Liver (tissue), 9 donors: ENCODE measurements around the gene N4BP2. TPM values are rescaled to one million over a fixed set of nuclear protein-coding genes. Genes with fewer than 3 reads are reported as not detected.

Experiments
- DNase-seq: peaks from one replicate; pipeline ENCODE4 v3.0.0-alpha.2; 2017; ENCODE audit warnings: low spot score
- H3K27ac ChIP-seq, 2 donors: one replicate each; pipeline ENCODE4 v1.7.0; 2013; ENCODE audit warnings: inconsistent platforms in 2 of 2, low read length in 2 of 2, control low read depth in 1 of 2, low read depth in 1 of 2, mild to moderate bottlenecking in 1 of 2
- H3K27me3 ChIP-seq, 4 donors: one replicate each; pipeline versions ENCODE4 v1.6.1 to v1.7.0; 2013; ENCODE audit warnings: low read length in 3 of 4, inconsistent platforms in 1 of 4, mild to moderate bottlenecking in 1 of 4, moderate library complexity in 1 of 4; ENCODE audit not compliant: control insufficient read depth in 4 of 4, insufficient read depth in 4 of 4
- H3K36me3 ChIP-seq, 4 donors: one replicate each; pipeline versions ENCODE4 v1.6.1 to v1.7.0; 2013; ENCODE audit warnings: low read length in 3 of 4, mild to moderate bottlenecking in 3 of 4, low read depth in 1 of 4, moderate library complexity in 1 of 4; ENCODE audit not compliant: control insufficient read depth in 4 of 4, insufficient read depth in 3 of 4
- H3K4me1 ChIP-seq, 4 donors: one replicate each; pipeline versions ENCODE4 v1.6.1 to v1.7.0; 2013; ENCODE audit warnings: low read length in 3 of 4, mild to moderate bottlenecking in 3 of 4, moderate library complexity in 1 of 4; ENCODE audit not compliant: control insufficient read depth in 4 of 4, insufficient read depth in 4 of 4
- H3K4me3 ChIP-seq, 3 donors: one replicate each; pipeline versions ENCODE4 v1.6.1 to v1.7.0; 2013; ENCODE audit warnings: low read length in 3 of 3, control low read depth in 1 of 3, low read depth in 1 of 3, mild to moderate bottlenecking in 1 of 3
- H3K9ac ChIP-seq, 2 donors: one replicate each; pipeline ENCODE4 v1.7.0; 2013; ENCODE audit warnings: low read length in 2 of 2, mild to moderate bottlenecking in 2 of 2, moderate library complexity in 2 of 2, control low read depth in 1 of 2, low read depth in 1 of 2
- H3K9me3 ChIP-seq, 4 donors: one replicate each; pipeline versions ENCODE4 v1.6.1 to v1.7.0; 2013; ENCODE audit warnings: low read length in 3 of 4; ENCODE audit not compliant: control insufficient read depth in 4 of 4
- ATF3 ChIP-seq: IDR thresholded peaks from 2 replicates; pipeline ENCODE4 v1.6.1; 2016; ENCODE audit warnings: antibody characterized with exemption
- CTCF ChIP-seq: fragments of 150-350 bp; IDR thresholded peaks from 2 replicates; pipeline ENCODE4 v1.5.1; 2017; ENCODE audit warnings: improper control_type of control experiment, low read depth, low read length; ENCODE audit not compliant: missing input control
- EGR1 ChIP-seq, 2 donors: IDR thresholded peaks; 2 replicates each; pipeline ENCODE4 v1.6.1; 2016 to 2018; ENCODE audit warnings: antibody characterized with exemption in 2 of 2, low read depth in 2 of 2
- FOXA1 ChIP-seq: IDR thresholded peaks from 2 replicates; pipeline ENCODE4 v1.6.1; 2016; ENCODE audit warnings: antibody characterized with exemption
- FOXA2 ChIP-seq: IDR thresholded peaks from 2 replicates; pipeline ENCODE4 v1.6.1; 2016; ENCODE audit warnings: antibody characterized with exemption
- GABPA ChIP-seq, 2 donors: IDR thresholded peaks in 1 of 2; conservative IDR thresholded peaks in 1 of 2; 2 replicates each; pipeline ENCODE4 v1.6.1; 2016; ENCODE audit warnings: antibody characterized with exemption in 2 of 2, mild to moderate bottlenecking in 1 of 2, moderate library complexity in 1 of 2
- HNF4A ChIP-seq, 2 donors: conservative IDR thresholded peaks; 2 replicates each; pipeline ENCODE4 v1.6.1; 2016; ENCODE audit warnings: antibody characterized with exemption in 2 of 2, mild to moderate bottlenecking in 2 of 2
- HNF4G ChIP-seq: IDR thresholded peaks from 2 replicates; pipeline ENCODE4 v1.6.1; 2016; ENCODE audit warnings: antibody characterized with exemption
- JUND ChIP-seq, 2 donors: IDR thresholded peaks; 2 replicates each; pipeline ENCODE4 v1.6.1; 2016; ENCODE audit warnings: antibody characterized with exemption in 2 of 2
- MAX ChIP-seq: IDR thresholded peaks from 2 replicates; pipeline ENCODE4 v1.6.1; 2016; ENCODE audit warnings: antibody characterized with exemption
- NR2F2 ChIP-seq: IDR thresholded peaks from 2 replicates; pipeline ENCODE4 v1.6.1; 2016; ENCODE audit warnings: antibody characterized with exemption
- RAD21 ChIP-seq, 2 donors: IDR thresholded peaks; 2 replicates each; pipeline ENCODE4 v1.6.1; 2016; ENCODE audit warnings: antibody characterized with exemption in 2 of 2, mild to moderate bottlenecking in 2 of 2
- REST ChIP-seq: IDR thresholded peaks from 2 replicates; pipeline ENCODE4 v1.6.1; 2016; ENCODE audit warnings: antibody characterized with exemption, mild to moderate bottlenecking
- RXRA ChIP-seq, 2 donors: IDR thresholded peaks; 2 replicates each; pipeline ENCODE4 v1.6.1; 2017 to 2018; ENCODE audit warnings: antibody characterized with exemption in 2 of 2, mild to moderate bottlenecking in 1 of 2
- SP1 ChIP-seq: IDR thresholded peaks from 2 replicates; pipeline ENCODE4 v1.6.1; 2018; ENCODE audit warnings: antibody characterized with exemption, mild to moderate bottlenecking
- TAF1 ChIP-seq: conservative IDR thresholded peaks from 2 replicates; pipeline ENCODE4 v1.6.1; 2016; ENCODE audit warnings: antibody characterized with exemption, mild to moderate bottlenecking
- YY1 ChIP-seq: IDR thresholded peaks from 2 replicates; pipeline ENCODE4 v1.6.1; 2016; ENCODE audit warnings: antibody characterized with exemption, mild to moderate bottlenecking
- ZBTB33 ChIP-seq: IDR thresholded peaks from 2 replicates; pipeline ENCODE4 v1.6.1; 2016; ENCODE audit warnings: antibody characterized with exemption
- WGBS: extraction: QIAGEN DNeasy Blood & Tissue Kit; methylation state at CpG from one replicate; pipeline ENCODE4 v1.1.7; 2013; 5-methylcytosine and 5-hydroxymethylcytosine counted together
- polyA plus RNA-seq, 2 donors: library from polyadenylated mRNA; stranded (reverse) in 1 of 2; unstranded in 1 of 2; fragments of 200-250 nt in 1 of 2; fragments of >200 nt in 1 of 2; fragmentation: Nextera tagmentation in 1 of 2; extraction: Ambion mirVana in 1 of 2; gene quantifications; one replicate each; pipeline versions ENCODE4 v1.2.1 to v1.2.3, GENCODE V29; 2013 to 2015
- total RNA-seq, 2 donors: library from RNA; depleted of rRNA; stranded (reverse); fragments of >200 nt; gene quantifications; one replicate each; pipeline ENCODE4 v1.2.3, GENCODE V29; 2014
- donor health status: healthy.
- donor health status: healthy.
- donor health status: healthy.
- donor health status: healthy.
- donor health status: healthy.

Gene N4BP2
- total and polyA plus RNA-seq, 4 donors = 2.3 to 19.9 (median 11.0) TPM

GRCh38 chr4:40157436-40157835, 100.8 kb downstream of the N4BP2 start:
- whole genome bisulfite sequencing = 47% methylated on average over 4 of the region's 4 CpGs
- no peaks in the 10 kb centered on the region for H3K27me3 ChIP-seq
- no peaks in the 10 kb centered on the region for H3K36me3 ChIP-seq
- H3K4me1 ChIP-seq = peaks cover 0 to 4% (median 0%) of the 10 kb centered on the region in 4 donors
- H3K9ac ChIP-seq = no peak overlapping the region
- H3K9me3 ChIP-seq = no peaks in the 10 kb centered on the region
- TF ChIP-seq JUND (IDR thresholded peaks at IDR 0.05) (peak; percentile 69 to 77), HNF4A (conservative IDR thresholded peaks at IDR 0.05) (peak; percentile 42 to 52), EGR1 (IDR thresholded peaks at IDR 0.05; ENCODE audit: low read depth in 2 of 2) (peak in 1 of 2 donors; percentile 72), REST (no peak), CTCF (no peak), ATF3 (peak; percentile 69), ZBTB33 (no peak), MAX (no peak), RAD21 (IDR thresholded peaks at IDR 0.05) (peak; percentile 7 to 23), SP1 (no peak), TAF1 (no peak), HNF4G (no peak), GABPA (IDR thresholded peaks at IDR 0.05 in 1 of 2, conservative IDR thresholded peaks at IDR 0.05 in 1 of 2) (no peak), FOXA1 (no peak), YY1 (no peak), NR2F2 (no peak), RXRA (IDR thresholded peaks at IDR 0.05) (peak; percentile 25 to 54), FOXA2 (no peak)
- H3K27ac ChIP-seq = no peak overlapping the region
- no peak for DNase-seq
- H3K4me3 ChIP-seq = no peak overlapping the region
